HG02970 (cell line): ENCODE data around the gene NAA38.

Experiments
- ATAC-seq: cut with Tn5 transposase; IDR thresholded peaks from one replicate; pipeline ENCODE4 v1.9.1; 2021; ENCODE audit warnings: mild to moderate bottlenecking, moderate library complexity, moderate number of reproducible peaks; ENCODE audit not compliant: unreplicated experiment, low FRiP score

NAA38 gene

DNA sequence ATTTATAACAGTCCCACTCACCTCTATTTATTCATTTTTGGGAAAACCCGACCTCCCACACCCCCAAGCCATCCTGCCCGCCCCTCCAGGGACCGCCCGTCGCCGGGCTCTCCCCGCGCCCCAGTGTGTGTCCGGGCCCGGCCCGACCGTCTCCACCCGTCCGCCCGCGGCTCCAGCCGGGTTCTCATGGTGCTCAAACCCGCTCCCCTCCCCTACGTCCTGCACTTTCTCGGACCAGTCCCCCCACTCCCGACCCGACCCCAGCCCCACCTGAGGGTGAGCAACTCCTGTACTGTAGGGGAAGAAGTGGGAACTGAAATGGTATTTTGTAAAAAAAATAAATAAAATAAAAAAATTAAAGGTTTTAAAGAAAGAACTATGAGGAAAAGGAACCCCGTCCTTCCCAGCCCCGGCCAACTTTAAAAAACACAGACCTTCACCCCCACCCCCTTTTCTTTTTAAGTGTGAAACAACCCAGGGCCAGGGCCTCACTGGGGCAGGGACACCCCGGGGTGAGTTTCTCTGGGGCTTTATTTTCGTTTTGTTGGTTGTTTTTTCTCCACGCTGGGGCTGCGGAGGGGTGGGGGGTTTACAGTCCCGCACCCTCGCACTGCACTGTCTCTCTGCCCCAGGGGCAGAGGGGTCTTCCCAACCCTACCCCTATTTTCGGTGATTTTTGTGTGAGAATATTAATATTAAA, 3.1 kb downstream of the NAA38 start:
- ATAC-seq: no peak

DNA sequence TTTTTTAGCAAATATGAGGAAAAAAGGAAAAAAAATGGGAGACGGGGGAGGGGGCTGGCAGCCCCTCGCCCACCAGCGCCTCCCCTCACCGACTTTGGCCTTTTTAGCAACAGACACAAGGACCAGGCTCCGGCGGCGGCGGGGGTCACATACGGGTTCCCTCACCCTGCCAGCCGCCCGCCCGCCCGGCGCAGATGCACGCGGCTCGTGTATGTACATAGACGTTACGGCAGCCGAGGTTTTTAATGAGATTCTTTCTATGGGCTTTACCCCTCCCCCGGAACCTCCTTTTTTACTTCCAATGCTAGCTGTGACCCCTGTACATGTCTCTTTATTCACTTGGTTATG, 3.7 kb downstream of the NAA38 start:
- no peak for ATAC-seq

DNA sequence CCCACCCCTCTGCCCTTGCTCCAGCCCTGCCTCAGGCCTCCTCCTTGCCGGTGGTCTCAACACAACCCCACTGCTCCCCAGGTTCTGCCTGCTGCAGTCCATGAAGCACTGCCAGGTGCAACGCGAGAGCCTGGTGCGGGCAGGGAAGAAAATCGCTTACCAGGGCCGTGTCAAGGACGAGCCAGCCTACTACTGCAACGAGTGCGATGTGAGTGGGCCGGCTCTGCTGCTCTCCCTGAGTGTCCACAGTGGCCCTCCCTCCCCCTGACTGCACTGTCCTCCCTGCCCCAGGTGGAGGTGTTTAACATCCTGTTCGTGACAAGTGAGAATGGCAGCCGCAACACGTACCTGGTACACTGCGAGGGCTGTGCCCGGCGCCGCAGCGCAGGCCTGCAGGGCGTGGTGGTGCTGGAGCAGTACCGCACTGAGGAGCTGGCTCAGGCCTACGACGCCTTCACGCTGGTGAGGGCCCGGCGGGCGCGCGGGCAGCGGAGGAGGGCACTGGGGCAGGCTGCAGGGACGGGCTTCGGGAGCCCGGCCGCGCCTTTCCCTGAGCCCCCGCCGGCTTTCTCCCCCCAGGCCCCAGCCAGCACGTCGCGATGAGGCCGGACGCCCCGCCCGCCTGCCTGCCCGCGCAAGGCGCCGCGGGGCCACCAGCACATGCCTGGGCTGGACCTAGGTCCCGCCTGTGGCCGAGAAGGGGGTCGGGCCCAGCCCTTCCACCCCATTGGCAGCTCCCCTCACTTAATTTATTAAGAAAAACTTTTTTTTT, 4.3 kb downstream of the NAA38 start:
- ATAC-seq: no peak

DNA sequence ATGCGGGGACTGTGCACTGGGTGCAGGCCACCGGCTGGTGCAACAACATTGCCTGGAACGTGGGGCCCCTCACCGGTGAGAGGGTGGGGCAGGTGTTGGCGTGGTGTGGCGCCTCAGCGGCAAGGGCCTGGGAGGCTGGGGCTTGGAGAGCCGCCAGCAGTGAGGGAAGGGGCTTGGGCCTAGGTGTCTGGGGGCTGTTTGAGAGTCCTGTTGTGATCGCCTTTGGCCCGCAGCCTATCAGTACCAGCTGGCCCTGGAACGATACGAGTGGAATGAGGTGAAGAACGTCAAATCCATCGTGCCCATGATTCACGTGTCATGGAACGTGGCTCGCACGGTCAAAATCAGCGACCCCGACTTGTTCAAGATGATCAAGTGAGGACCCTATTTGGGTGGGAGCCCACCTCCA, 5.1 kb downstream of the NAA38 start:
- no peak for ATAC-seq

DNA sequence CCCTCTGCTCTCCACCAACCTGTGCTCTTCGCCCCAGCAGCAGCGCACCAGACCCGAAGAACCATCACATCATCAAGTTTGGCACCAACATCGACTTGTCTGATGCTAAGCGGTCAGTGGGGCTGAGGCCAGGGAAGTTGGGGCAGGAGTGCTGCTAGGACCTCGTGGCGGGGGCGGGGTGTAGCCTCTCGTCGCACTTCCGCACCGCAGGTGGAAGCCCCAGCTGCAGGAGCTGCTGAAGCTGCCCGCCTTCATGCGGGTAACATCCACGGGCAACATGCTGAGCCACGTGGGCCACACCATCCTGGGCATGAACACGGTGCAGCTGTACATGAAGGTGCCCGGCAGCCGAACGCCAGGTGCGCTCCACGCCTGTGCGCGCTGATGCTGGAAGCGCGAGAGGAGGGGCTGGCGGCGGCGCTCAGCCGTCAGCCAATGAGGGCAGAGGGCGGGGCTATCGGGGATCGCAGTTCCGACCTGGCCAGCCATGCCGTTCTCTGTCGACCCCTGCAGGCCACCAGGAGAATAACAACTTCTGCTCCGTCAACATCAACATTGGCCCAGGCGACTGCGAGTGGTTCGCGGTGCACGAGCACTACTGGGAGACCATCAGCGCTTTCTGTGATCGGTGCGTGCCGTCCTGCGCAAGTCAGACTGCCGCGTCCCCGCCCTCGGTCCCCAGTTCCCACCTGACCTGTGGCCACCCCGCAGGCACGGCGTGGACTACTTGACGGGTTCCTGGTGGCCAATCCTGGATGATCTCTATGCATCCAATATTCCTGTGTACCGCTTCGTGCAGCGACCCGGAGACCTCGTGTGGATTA, 5.7 kb downstream of the NAA38 start:
- peak; percentile 58 for ATAC-seq

DNA sequence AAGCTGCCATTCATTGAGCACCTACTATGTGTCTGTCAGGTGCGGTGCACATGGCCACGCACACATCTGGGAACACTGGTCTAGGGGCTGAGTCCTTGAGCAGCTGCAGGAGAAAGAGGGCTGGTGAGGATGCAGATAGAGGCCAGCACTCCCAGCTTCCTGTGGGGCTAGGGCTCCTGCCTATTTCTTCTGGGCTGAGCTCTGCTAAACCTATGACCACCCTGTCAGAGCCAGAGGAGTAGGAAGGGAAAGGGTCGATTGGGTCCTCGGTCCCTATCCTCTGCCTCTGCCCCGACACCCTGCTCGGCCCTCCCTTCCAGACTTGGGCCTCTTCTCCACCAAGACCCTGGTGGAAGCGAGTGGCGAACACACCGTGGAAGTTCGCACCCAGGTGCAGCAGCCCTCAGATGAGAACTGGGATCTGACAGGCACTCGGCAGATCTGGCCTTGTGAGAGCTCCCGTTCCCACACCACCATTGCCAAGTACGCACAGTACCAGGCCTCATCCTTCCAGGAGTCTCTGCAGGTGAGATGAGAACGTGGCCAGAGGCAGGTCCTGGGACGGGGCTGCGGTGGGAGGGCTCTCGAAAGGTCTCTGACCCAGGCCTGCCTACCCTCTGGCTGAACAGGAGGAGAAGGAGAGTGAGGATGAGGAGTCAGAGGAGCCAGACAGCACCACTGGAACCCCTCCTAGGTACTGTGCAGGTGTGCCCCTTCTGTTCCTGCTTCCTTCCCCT, 6.5 kb downstream of the NAA38 start:
- ATAC-seq: no peak

- no peak for ATAC-seq
Measured at GRCh38 chr17:7849751-7850504, 7.4 kb downstream of the NAA38 start.

GRCh38 chr17:7849130-7849750, 8.1 kb downstream of the NAA38 start:
- no peak for ATAC-seq

DNA sequence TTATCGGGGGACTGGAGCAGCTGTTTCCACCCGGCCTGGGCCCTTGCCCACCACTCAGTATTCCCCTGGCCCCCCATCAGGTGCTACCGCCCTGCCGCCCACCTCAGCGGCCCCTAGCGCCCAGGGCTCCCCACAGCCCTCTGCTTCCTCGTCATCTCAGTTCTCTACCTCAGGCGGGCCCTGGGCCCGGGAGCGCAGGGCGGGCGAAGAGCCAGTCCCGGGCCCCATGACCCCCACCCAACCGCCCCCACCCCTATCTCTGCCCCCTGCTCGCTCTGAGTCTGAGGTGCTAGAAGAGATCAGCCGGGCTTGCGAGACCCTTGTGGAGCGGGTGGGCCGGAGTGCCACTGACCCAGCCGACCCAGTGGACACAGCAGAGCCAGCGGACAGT, 8.6 kb downstream of the NAA38 start:
- no peak for ATAC-seq

GRCh38 chr17:7848131-7848579, 9.2 kb downstream of the NAA38 start:
- no peak for ATAC-seq

- no peak for ATAC-seq
Measured at GRCh38 chr17:7846765-7847661, 10.3 kb downstream of the NAA38 start.

DNA sequence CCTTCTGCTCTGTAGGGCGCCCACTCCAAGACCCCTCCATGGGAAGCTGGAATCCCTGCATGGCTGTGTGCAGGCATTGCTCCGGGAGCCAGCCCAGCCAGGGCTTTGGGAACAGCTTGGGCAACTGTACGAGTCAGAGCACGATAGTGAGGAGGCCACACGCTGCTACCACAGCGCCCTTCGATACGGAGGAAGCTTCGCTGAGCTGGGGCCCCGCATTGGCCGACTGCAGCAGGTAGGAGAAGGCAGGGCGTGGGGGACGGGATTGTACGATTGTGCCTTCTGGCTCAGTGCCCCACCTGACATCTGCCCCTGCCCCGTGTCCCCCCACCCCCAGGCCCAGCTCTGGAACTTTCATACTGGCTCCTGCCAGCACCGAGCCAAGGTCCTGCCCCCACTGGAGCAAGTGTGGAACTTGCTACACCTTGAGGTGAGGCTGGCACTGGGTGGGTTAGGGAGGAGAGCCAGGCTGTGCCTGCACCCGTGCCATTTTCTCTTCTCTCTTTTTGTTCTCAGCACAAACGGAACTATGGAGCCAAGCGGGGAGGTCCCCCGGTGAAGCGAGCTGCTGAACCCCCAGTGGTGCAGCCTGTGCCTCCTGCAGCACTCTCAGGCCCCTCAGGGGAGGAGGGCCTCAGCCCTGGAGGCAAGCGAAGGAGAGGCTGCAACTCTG, 11.2 kb downstream of the NAA38 start:
- ATAC-seq: no peak

GRCh38 chr17:7845359-7846062, 11.8 kb downstream of the NAA38 start:
- ATAC-seq: no peak

- peak; percentile 36 for ATAC-seq
Measured at GRCh38 chr17:7844292-7845154, 12.8 kb downstream of the NAA38 start.

- peak; percentile 28 for ATAC-seq
Measured at GRCh38 chr17:7843536-7844291, 13.6 kb downstream of the NAA38 start.

GRCh38 chr17:7843257-7843535, 14.2 kb downstream of the NAA38 start:
- ATAC-seq: no peak
